Bronchial epithelial cell (primary cell): ENCODE results near the gene GNAI3. TPM values are rescaled to one million over a fixed set of nuclear protein-coding genes. Genes with fewer than 3 reads are reported as not detected.

Experiments
- DNase-seq: peaks from one replicate; pipeline ENCODE4 v3.0.0-alpha.2; 2010; ENCODE audit warnings: low read depth
- FAIRE-seq: peaks from 2 replicates; lab custom pipeline; 2011; peaks lifted over from hg19 to GRCh38; lab: Jason Lieb, UNC
- H3K27me3 ChIP-seq: 2 replicates; pipeline ENCODE4 v1.5.1; 2011; ENCODE audit warnings: low read length; ENCODE audit not compliant: control insufficient read depth, insufficient read depth
- H3K36me3 ChIP-seq: 2 replicates; pipeline ENCODE4 v1.5.1; 2011; ENCODE audit warnings: low read length; ENCODE audit not compliant: control insufficient read depth, insufficient read depth
- H3K4me3 ChIP-seq: 2 replicates; pipeline ENCODE4 v1.5.1; 2011; ENCODE audit warnings: mild to moderate bottlenecking, low read depth, low read length, control low read depth
- CTCF ChIP-seq: IDR thresholded peaks from 2 replicates; pipeline ENCODE4 v1.5.1; 2011; ENCODE audit warnings: mild to moderate bottlenecking, moderate library complexity, low read length, control low read depth, inconsistent platforms; ENCODE audit not compliant: insufficient read depth, severe bottlenecking
- total RNA-seq: library from RNA; depleted of rRNA; stranded (reverse); fragments of >200 nt; gene quantifications from 2 replicates; pipeline ENCODE4 v1.2.1, GENCODE V29; 2014

Gene GNAI3
- total RNA-seq, 1 donor from 2014 or later: 18.7 TPM

GRCh38 chr1:109625601-109626560, 77.5 kb downstream of the GNAI3 start:
- FAIRE-seq: no peak
- H3K36me3 ChIP-seq: peaks cover 23% of the 10 kb centered on the region
- TF ChIP-seq CTCF: no peak
- DNase-seq: no peak
- H3K4me3 ChIP-seq: no peak overlapping the region
- no peaks in the 10 kb centered on the region for H3K27me3 ChIP-seq

GRCh38 chr1:109626682-109627408, 78.4 kb downstream of the GNAI3 start:
- Histone ChIP-seq H3K27me3 (no peaks in the 10 kb centered on the region), H3K4me3 (no peak overlapping the region), H3K36me3 (peaks cover 28% of the 10 kb centered on the region)
- FAIRE-seq: no peak
- no peak for DNase-seq
- TF ChIP-seq CTCF: no peak

- Histone ChIP-seq H3K27me3 (no peaks in the 10 kb centered on the region), H3K4me3 (no peak overlapping the region), H3K36me3 (peaks cover 30% of the 10 kb centered on the region)
- FAIRE-seq: peak; percentile 52
- TF ChIP-seq CTCF: no peak
- no peak for DNase-seq
These were observed 79.4 kb downstream of the GNAI3 start for GRCh38 chr1:109627692-109628399.

- H3K27me3 ChIP-seq: no peaks in the 10 kb centered on the region
- TF ChIP-seq CTCF: no peak
- H3K4me3 ChIP-seq: no peak overlapping the region
- FAIRE-seq: no peak
- peaks cover 29% of the 10 kb centered on the region for H3K36me3 ChIP-seq
- DNase-seq: peak; percentile 75
These were observed 80.3 kb downstream of the GNAI3 start for GRCh38 chr1:109628540-109629321.

- H3K27me3 ChIP-seq: no peaks in the 10 kb centered on the region
- H3K4me3 ChIP-seq: no peak overlapping the region
- TF ChIP-seq CTCF: no peak
- peaks cover 29% of the 10 kb centered on the region for H3K36me3 ChIP-seq
- DNase-seq (no peak), FAIRE-seq (no peak)
These were observed 81.1 kb downstream of the GNAI3 start for GRCh38 chr1:109629372-109630030.
